HAP-1 (cell line): ENCODE results near the gene CCDC183.

Experiments
- DNase-seq, 2 experiments: peaks; one replicate each; pipeline ENCODE4 v3.0.0-alpha.2; 2016 to 2020; ENCODE audit warnings: low spot score in 2 of 2
- H3K27me3 ChIP-seq: fragments of 250-450 bp; sonication (Bioruptor Pico); 2 replicates; pipeline ENCODE4 v1.5.1; 2020; ENCODE audit warnings: low read depth, mild to moderate bottlenecking, moderate library complexity
- H3K36me3 ChIP-seq: fragments of 250-450 bp; sonication (Bioruptor Pico); replicated peaks from 2 replicates; pipeline ENCODE4 v1.5.1; 2020; ENCODE audit warnings: mild to moderate bottlenecking
- H3K4me1 ChIP-seq: fragments of 250-450 bp; sonication (Bioruptor Pico); 2 replicates; pipeline ENCODE4 v1.5.1; 2020; ENCODE audit warnings: mild to moderate bottlenecking
- H3K4me3 ChIP-seq: fragments of 250-450 bp; sonication (Bioruptor Pico); 2 replicates; pipeline ENCODE4 v1.5.1; 2020; ENCODE audit warnings: mild to moderate bottlenecking, moderate library complexity
- H3K9me3 ChIP-seq: fragments of 250-450 bp; sonication (Bioruptor Pico); 2 replicates; pipeline ENCODE4 v1.5.1; 2020; ENCODE audit warnings: mild to moderate bottlenecking, moderate library complexity
- in situ Hi-C: fragments of 300-500 bp; cut with MboI; formaldehyde crosslinking; loops from 3 replicates; pipeline ENCODE4 v1.14.3; 2020; ENCODE audit warnings: low sequenced_read_pairs, inconsistent platforms, mixed read lengths

Gene CCDC183

DNA sequence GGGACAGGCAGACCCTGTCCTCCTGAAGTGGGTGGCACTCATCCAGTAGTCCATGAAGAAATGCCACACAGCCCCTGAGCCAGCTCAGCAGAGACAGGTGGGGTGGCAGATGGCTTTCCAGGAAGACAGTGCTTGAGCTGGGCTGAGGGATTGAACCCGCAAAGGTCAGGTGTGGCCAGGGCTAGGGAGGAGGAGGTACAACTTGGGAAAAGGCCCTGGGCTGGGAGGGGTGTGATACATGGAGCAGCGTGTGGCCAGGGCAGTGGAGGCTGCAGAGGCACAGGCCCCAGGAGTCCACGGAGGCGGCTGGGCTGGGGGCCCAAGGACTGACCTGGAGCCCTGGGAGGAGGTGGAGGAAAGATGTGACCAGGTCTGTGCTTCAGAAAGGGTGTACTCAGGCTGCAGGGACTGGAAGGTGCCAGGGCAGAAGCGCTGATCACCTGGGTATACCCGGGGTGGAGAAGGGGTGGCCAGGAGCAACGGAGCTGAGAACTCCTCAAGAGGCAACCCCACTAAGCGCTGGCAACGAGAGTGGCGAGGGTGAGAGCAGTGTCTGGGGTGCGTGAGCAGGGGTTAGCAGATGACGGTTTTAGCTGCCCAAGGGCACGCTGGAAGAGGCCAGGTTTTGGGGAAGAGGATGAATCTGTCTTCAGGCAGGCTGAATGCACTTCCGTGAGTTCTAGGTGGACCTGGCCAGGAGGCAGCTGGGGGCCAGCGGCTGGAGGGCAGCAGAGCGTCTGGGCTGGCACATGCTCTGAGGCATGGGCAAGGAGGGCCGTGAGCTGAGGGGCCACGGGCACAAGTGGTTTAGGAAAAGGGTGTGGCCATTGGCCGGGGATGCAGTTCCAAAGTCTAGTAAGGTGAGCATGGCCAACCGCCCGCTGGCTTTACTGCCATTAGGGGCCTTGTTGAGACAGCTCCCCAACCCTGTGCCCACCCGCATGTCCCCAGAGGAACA is 7.7 kb downstream of the CCDC183 start:
- peaks cover 23% of the 10 kb centered on the region for H3K4me1 ChIP-seq
- in situ Hi-C loops = no loop called here
- DNase-seq = no peak

DNA sequence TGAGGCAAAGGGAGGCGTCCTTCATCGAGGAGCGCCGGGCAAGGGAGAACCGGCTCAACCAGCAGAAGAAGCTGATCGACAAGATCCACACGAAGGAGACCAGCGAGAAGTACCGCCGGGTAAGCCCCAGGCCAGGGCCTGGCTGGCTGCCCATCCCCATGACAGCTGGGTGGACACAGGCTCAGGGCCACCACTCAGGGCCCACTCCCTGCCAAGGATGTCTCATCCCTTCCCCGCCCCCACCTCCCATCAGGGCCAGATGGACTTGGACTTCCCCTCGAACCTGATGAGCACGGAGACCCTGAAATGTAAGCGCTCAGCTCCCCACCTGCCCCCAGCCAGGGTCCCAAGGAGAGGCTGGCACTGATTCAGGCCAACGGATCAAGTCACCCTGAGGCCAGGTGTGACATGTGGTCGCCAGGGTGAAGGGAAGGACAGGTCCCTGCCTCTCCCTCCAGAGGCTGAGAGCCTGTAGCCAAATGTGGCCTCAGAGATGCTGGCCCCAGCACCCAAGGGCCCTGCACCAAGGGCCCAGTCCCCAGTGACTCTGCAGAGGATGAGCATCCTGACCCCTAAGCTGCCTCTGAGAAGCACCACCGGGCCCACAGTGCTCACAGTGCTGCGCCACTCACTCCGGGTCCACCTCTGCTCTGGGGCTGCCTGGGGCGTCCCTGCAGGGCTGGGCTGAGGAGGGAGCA is 8.5 kb downstream of the CCDC183 start:
- Histone ChIP-seq H3K36me3 (peaks cover 14% of the 10 kb centered on the region), H3K4me1 (peaks cover 24% of the 10 kb centered on the region), H3K27me3 (no peaks in the 10 kb centered on the region), H3K4me3 (no peak overlapping the region), H3K9me3 (no peaks in the 10 kb centered on the region)
- no peak for DNase-seq
- in situ Hi-C loops = no loop called here

More for the DNA sequence above, 7.7 kb downstream of the CCDC183 start:
- H3K27me3 ChIP-seq = no peaks in the 10 kb centered on the region
- H3K9me3 ChIP-seq = no peaks in the 10 kb centered on the region
- H3K36me3 ChIP-seq = peaks cover 14% of the 10 kb centered on the region
- H3K4me3 ChIP-seq = no peak overlapping the region

- no peak overlapping the region for H3K4me3 ChIP-seq
- no peaks in the 10 kb centered on the region for H3K9me3 ChIP-seq
- H3K4me1 ChIP-seq = peaks cover 28% of the 10 kb centered on the region
- H3K36me3 ChIP-seq = peaks cover 14% of the 10 kb centered on the region
- in situ Hi-C loops = no loop called here
- DNase-seq = no peak
- H3K27me3 ChIP-seq = no peaks in the 10 kb centered on the region
Observed at GRCh38 chr9:136805207-136805740, 9.1 kb downstream of the CCDC183 start.

- H3K4me3 ChIP-seq = no peak overlapping the region
Observed at GRCh38 chr9:136806067-136806466, 9.9 kb downstream of the CCDC183 start.

GRCh38 chr9:136806631-136807201 is 10.6 kb downstream of the CCDC183 start:
- in situ Hi-C loops = no loop called here
- Histone ChIP-seq H3K27me3 (no peaks in the 10 kb centered on the region), H3K9me3 (no peaks in the 10 kb centered on the region), H3K4me3 (peak overlapping the region; percentile 64), H3K36me3 (peaks cover 24% of the 10 kb centered on the region), H3K4me1 (peaks cover 22% of the 10 kb centered on the region)
- no peak for DNase-seq

More at GRCh38 chr9:136806067-136806466, 9.9 kb downstream of the CCDC183 start:
- peaks cover 21% of the 10 kb centered on the region for H3K36me3 ChIP-seq
- in situ Hi-C loops = no loop called here
- H3K9me3 ChIP-seq = no peaks in the 10 kb centered on the region
- no peak for DNase-seq
- H3K4me1 ChIP-seq = peaks cover 26% of the 10 kb centered on the region
- no peaks in the 10 kb centered on the region for H3K27me3 ChIP-seq

DNA sequence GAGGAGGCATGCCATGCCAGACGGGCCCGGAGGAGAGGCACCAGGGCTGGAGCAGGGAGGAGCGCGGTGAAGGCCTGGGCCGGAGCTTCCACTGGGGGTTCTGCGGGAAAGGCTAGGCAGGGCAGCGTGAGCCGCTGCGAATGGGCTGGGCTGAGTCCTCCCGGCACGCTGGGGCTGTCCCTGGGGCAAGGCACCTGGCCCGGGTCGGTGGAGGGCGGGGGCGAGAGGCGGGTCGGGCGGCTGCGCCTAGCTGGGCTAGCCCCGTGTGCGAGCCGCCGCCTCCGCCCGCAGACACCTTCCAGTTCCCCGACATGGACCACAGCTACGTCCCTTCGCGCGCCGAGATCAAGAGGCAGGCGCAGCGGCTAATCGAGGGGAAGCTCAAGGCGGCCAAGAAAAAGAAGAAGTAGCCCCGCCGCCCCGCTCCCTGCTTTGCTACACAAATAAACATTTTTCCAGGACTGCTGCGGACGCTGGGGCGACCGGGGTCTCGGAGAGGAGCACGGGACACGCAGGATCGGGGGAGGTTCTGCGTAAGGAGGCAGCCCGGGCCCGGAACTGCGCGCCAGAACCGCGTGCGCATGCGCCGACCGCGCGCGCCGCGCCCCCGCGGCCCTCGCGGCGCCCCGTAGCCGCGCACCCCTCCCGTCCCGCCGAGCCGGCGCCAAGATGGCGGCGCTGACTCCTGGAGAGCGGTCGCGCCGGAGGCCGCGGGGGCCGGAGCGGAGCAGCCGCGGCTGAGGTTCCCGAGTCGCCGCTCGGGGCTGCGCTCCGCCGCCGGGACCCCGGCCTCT is 11.3 kb downstream of the CCDC183 start, which contains the start of gene RABL6:
TSS of gene RABL6 (plus strand) at position 668 of the 794 bp plus-strand sequence. CDS start 249 bp downstream, outside the sequence.
- Histone ChIP-seq H3K27me3 (no peaks in the 10 kb centered on the region), H3K36me3 (peaks cover 29% of the 10 kb centered on the region), H3K4me1 (peaks cover 22% of the 10 kb centered on the region), H3K9me3 (no peaks in the 10 kb centered on the region), H3K4me3 (peak within 1 kb of the TSS; percentile 76)
- in situ Hi-C loops = no loop called here
- peak; percentile 60 to 80 for DNase-seq

DNA sequence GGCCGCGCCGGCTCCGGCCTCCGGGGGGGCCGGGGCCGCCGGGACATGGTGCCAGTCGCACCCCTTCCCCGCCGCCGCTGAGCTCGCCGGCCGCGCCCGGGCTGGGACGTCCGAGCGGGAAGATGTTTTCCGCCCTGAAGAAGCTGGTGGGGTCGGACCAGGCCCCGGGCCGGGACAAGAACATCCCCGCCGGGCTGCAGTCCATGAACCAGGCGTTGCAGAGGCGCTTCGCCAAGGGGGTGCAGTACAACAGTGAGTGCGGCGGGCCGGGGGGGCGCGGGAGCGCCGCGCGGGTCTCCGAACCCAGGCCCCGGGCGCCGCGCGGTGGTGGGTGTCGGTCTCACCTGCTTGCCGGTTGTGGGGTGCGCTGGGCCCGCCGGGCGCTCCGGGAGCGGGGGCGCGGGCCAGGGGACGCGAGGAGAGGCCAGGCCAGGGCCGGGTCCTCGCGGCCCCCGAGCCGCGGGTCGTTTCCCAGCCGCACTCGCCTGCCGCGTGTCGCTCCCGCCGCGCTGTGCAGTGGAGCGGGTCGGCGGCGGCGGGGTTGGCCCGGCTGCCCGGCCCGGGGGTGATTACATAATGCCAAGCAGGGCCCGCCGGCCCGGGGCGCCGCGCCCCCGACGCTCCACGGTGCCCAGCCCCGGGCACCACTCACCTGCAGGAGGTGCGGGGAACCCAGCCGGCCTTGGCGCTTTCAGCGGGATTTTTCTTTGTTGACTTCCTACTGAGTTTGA is 12.1 kb downstream of the CCDC183 start:
- DNase-seq = no peak
- H3K9me3 ChIP-seq = no peaks in the 10 kb centered on the region
- H3K4me1 ChIP-seq = peaks cover 22% of the 10 kb centered on the region
- no peaks in the 10 kb centered on the region for H3K27me3 ChIP-seq
- in situ Hi-C loops = no loop called here
- peak overlapping the region; percentile 76 for H3K4me3 ChIP-seq
- peaks cover 36% of the 10 kb centered on the region for H3K36me3 ChIP-seq

DNA sequence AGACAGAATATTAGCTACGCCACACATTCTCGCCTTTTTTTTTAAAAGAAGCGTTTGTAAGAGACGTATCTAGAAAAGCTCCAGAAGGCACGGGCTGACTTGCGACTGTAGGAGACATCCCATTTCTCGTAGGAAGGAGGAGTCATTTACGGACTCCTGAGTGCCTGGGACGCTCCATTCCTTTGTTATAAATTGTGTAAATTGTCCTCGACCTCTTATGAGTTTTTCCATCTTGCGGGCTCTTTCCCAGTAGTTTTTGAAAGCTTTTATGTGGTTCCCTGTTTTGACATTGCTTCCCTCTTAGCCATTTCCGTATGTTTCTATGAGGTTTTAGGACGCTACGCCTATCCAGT is 12.6 kb downstream of the CCDC183 start:
- Histone ChIP-seq H3K4me3 (peak overlapping the region; percentile 76), H3K4me1 (peaks cover 22% of the 10 kb centered on the region), H3K36me3 (peaks cover 40% of the 10 kb centered on the region), H3K27me3 (no peaks in the 10 kb centered on the region), H3K9me3 (no peaks in the 10 kb centered on the region)
- no peak for DNase-seq
- in situ Hi-C loops = no loop called here

DNA sequence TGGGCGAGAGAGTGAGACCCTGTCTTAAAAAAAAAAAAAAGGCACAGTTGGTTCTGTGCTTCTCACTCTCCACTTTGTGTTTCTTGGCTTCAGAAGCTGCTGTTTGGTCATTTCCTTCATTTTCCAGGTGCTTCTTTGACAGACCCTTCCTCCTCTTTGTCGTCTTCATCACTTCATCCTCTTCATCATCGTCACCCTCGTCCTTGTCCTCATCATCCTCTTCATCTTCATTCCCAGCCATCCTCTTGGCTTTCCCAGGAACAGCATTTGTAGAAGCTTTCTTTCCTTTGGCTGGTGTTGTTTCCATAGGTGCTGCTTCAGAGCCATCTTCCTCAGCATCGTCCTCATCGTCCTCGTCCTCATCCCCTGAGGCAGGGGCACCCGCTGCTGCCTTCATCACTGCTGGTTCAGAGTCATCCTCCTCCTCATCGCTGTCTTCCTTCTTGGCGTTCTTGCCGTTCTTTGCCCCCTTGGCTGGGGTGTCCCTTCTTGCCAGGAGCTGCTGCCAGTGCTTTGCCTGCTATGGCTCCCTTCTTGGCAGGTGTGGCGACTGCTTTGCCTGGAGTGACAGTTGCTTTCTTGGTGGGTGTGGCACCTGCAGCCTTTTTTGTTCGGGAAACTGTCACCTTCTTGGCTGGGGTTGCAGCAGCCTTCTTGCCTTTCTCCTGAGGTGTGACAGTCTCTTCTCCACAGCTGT is 18.7 kb downstream of the CCDC183 start:
- H3K9me3 ChIP-seq = no peaks in the 10 kb centered on the region
- DNase-seq = no peak
- peaks cover 8% of the 10 kb centered on the region for H3K4me1 ChIP-seq
- no peak overlapping the region for H3K4me3 ChIP-seq
- peaks cover 41% of the 10 kb centered on the region for H3K36me3 ChIP-seq
- no peaks in the 10 kb centered on the region for H3K27me3 ChIP-seq
- in situ Hi-C loops = no loop called here

GRCh38 chr9:136815422-136815782 is 19.3 kb downstream of the CCDC183 start:
- peaks cover 3% of the 10 kb centered on the region; the same call in 1 of the 2 replicates for H3K4me1 ChIP-seq
- DNase-seq = no peak
- no peak overlapping the region for H3K4me3 ChIP-seq
- no peaks in the 10 kb centered on the region for H3K9me3 ChIP-seq
- no peaks in the 10 kb centered on the region for H3K27me3 ChIP-seq
- H3K36me3 ChIP-seq = peaks cover 41% of the 10 kb centered on the region
- in situ Hi-C loops = no loop called here

GRCh38 chr9:136820971-136821825 is 25.1 kb downstream of the CCDC183 start:
- no peak for DNase-seq
- Histone ChIP-seq H3K4me3 (no peak overlapping the region), H3K27me3 (no peaks in the 10 kb centered on the region), H3K4me1 (no peaks in the 10 kb centered on the region), H3K36me3 (peaks cover 24% of the 10 kb centered on the region), H3K9me3 (no peaks in the 10 kb centered on the region)
- in situ Hi-C loops = no loop called here
